A673 (cell line): ENCODE results near the gene CDCP2. TPM values are rescaled to one million over a fixed set of nuclear protein-coding genes. Genes with fewer than 3 reads are reported as not detected.

Source experiments
- BruUV-seq: library from RNA; stranded (reverse); fragments of 400-500 nt; replicated peaks from 2 replicates; lab custom pipeline; 2021; lab: Mats Ljungman, UMichigan
- CTCF ChIA-PET: fragments of 300-600 bp; sonication (Branson Sonifier 250); formaldehyde crosslinking; loops from one replicate; lab custom pipeline; 2022; ENCODE audit warnings: antibody characterized with exemption; lab: Charles Lee
- POLR2A ChIA-PET: fragments of 300-600 bp; sonication (Branson Sonifier 250); formaldehyde crosslinking; loops from one replicate; lab custom pipeline; 2022; ENCODE audit warnings: antibody characterized with exemption; ENCODE audit not compliant: low non-redundant PET; lab: Charles Lee
- DNase-seq: peaks from one replicate; pipeline ENCODE4 v3.0.0-alpha.2; 2015; ENCODE audit warnings: low spot score
- H3K27ac ChIP-seq: fragments of 200-600 bp; sonication (generic); 2 replicates; pipeline ENCODE4 v1.5.1; 2016; ENCODE audit warnings: mixed run types, low read depth, mild to moderate bottlenecking, mixed read lengths, antibody characterized with exemption, low read length; ENCODE audit not compliant: poor library complexity, severe bottlenecking
- H3K27me3 ChIP-seq: fragments of 200-600 bp; sonication (generic); replicated peaks from 2 replicates; pipeline ENCODE4 v1.6.1; 2017; ENCODE audit warnings: mixed run types, low read depth, mild to moderate bottlenecking, mixed read lengths, antibody characterized with exemption, low read length; ENCODE audit not compliant: insufficient read depth, poor library complexity
- H3K36me3 ChIP-seq: fragments of 200-600 bp; sonication (generic); 2 replicates; pipeline ENCODE4 v1.6.1; 2016; ENCODE audit warnings: mixed run types, mild to moderate bottlenecking, mixed read lengths, antibody characterized with exemption, low read length; ENCODE audit not compliant: insufficient read depth, poor library complexity, severe bottlenecking
- H3K4me1 ChIP-seq: fragments of 200-600 bp; sonication (generic); 2 replicates; pipeline ENCODE4 v1.6.1; 2017; ENCODE audit warnings: mixed run types, mild to moderate bottlenecking, mixed read lengths, antibody characterized with exemption, low read length; ENCODE audit not compliant: insufficient read depth, poor library complexity, severe bottlenecking
- H3K4me3 ChIP-seq: fragments of 200-600 bp; sonication (generic); 2 replicates; pipeline ENCODE4 v1.5.1; 2016; ENCODE audit warnings: low read depth, mixed run types, mild to moderate bottlenecking, mixed read lengths, low read length; ENCODE audit not compliant: poor library complexity, severe bottlenecking
- H3K9me3 ChIP-seq: fragments of 200-600 bp; sonication (generic); 2 replicates; pipeline ENCODE4 v1.6.1; 2016; ENCODE audit warnings: mixed run types, low read depth, mild to moderate bottlenecking, mixed read lengths, antibody characterized with exemption, low read length; ENCODE audit not compliant: poor library complexity, severe bottlenecking
- CTCF ChIP-seq: fragments of 300-800, 200-600 bp; sonication (generic); conservative IDR thresholded peaks from 2 replicates; pipeline ENCODE4 v1.5.1; 2017; ENCODE audit warnings: low read depth, mild to moderate bottlenecking, antibody characterized with exemption, low read length, moderate library complexity, mixed read lengths
- EZH2 ChIP-seq: fragments of 200-600 bp; sonication (generic); IDR thresholded peaks from 2 replicates; pipeline ENCODE4 v1.6.1; 2017; ENCODE audit warnings: borderline replicate concordance, low read depth, mild to moderate bottlenecking, mixed read lengths, antibody characterized with exemption, low read length; ENCODE audit not compliant: poor library complexity, severe bottlenecking
- intact Hi-C: fragments of 100-400 bp; cut with micrococcal nuclease; formaldehyde crosslinking; loops from one replicate; pipeline ENCODE4 v1.10.0; 2022; ENCODE audit not compliant: unreplicated experiment
- total RNA-seq: library from RNA; stranded (reverse); gene quantifications from 2 replicates; pipeline ENCODE4 v1.2.3, GENCODE V29; 2021

The CDCP2 gene
- total RNA-seq, 1 experiment from 2014 or later, result not detected

- H3K9me3 ChIP-seq, result no peaks in the 10 kb centered on the region
- H3K4me1 ChIP-seq, result no peaks in the 10 kb centered on the region
- H3K27me3 ChIP-seq, result no peaks in the 10 kb centered on the region
- POLR2A ChIA-PET, result no interaction called here
- H3K27ac ChIP-seq, result no peak overlapping the region
- intact Hi-C loops, result no loop called here
- no peaks in the 10 kb centered on the region for H3K36me3 ChIP-seq
- no peak for DNase-seq
- CTCF ChIA-PET, result no interaction called here
- no TSS peak for BruUV-seq
- H3K4me3 ChIP-seq, result no peak overlapping the region
- no peak for TF ChIP-seq EZH2
- TF ChIP-seq CTCF, result no peak
These were observed 27.3 kb downstream of the CDCP2 start for GRCh38 chr1:54125386-54126070.

GRCh38 chr1:54124906-54125305 is 27.9 kb downstream of the CDCP2 start:
- Histone ChIP-seq H3K4me1 (no peaks in the 10 kb centered on the region), H3K9me3 (no peaks in the 10 kb centered on the region), H3K27me3 (no peaks in the 10 kb centered on the region), H3K4me3 (no peak overlapping the region), H3K36me3 (no peaks in the 10 kb centered on the region), H3K27ac (no peak overlapping the region)
- TF ChIP-seq CTCF (no peak), EZH2 (no peak)
- DNase-seq, result no peak
- intact Hi-C loops, result no loop called here
- ChIA-PET POLR2A (no interaction called here), CTCF (no interaction called here)
- no TSS peak for BruUV-seq

DNA sequence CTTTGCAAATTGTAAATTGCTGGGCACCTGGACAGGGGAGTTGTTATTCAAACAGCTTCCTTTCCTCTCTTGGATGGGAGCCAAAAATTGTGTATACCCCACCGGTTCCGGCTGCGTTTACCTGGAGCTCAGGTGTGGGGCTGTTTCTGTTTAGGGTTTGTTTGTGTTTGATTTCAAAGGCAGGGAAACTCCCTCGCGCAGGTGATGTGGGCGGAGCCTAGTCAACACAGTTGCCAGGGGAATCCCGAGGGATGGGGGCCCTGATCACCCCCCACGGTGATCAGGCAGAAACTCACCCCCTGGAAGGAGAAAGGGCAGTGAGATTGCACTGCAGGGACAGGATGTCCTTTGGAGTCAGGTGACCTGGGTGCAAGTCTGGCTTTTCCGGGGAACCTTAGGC is 28.3 kb downstream of the CDCP2 start:
- no peak for DNase-seq
- H3K4me1 ChIP-seq, result no peaks in the 10 kb centered on the region
- CTCF ChIA-PET, result no interaction called here
- no peak overlapping the region for H3K27ac ChIP-seq
- POLR2A ChIA-PET, result no interaction called here
- H3K36me3 ChIP-seq, result no peaks in the 10 kb centered on the region
- H3K9me3 ChIP-seq, result no peaks in the 10 kb centered on the region
- intact Hi-C loops, result no loop called here
- no peak overlapping the region for H3K4me3 ChIP-seq
- TF ChIP-seq EZH2 (no peak), CTCF (no peak)
- no TSS peak for BruUV-seq
- H3K27me3 ChIP-seq, result no peaks in the 10 kb centered on the region
